Skeletal muscle cell (primary cell): ENCODE data around the gene TRIO.

Source experiments
- DNase-seq: peaks from one replicate; pipeline ENCODE4 v3.0.0-alpha.2; 2010; ENCODE audit warnings: low read depth
- H3K4me3 ChIP-seq: 2 replicates; pipeline ENCODE4 v1.5.1; 2011; ENCODE audit warnings: low read depth, mild to moderate bottlenecking, control low read depth, low read length, moderate library complexity

The TRIO gene

GRCh38 chr5:14298126-14298847 lies 155.1 kb downstream of the TRIO start:
- no peak overlapping the region for H3K4me3 ChIP-seq
- DNase-seq, result no peak

DNA sequence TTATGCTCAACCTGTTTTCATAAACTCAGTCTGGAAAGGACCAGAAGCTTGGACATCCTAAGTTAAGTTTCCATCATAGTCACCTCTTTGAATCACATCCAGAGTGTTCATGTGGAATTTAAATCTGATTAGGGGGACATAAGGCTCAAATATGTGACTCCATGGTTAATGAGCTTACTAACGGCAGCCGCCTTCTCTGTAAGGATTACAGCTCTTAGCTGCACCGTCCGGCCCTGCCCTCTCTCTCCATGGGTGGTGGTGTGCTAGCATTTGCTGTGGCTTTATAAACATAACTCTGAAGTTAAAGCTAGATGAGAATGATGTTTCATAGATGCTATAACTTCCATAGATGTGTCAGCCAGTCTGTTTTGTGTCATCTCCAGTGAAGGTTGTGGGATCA lies 156.5 kb downstream of the TRIO start:
- DNase-seq, result no peak
- H3K4me3 ChIP-seq, result no peak overlapping the region

DNA sequence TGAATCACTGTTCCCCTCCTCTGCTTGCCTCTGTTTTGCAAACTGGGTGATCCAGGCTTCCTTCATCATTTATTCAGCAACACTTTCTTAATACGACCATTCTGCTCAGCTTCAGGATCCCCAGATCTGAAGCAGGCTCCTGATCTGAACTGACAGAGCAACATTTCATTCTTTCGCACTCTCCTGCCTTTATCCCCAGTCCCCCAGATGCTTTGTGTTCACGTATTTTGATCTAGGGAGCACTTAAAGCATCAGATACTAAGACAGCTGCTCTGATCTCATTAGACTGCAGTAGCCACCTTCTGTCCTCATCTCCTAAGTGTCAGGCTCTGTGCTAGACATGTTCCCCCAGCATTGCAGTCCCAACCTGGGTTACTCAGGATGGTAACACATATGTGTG lies 158.0 kb downstream of the TRIO start:
- no peak overlapping the region for H3K4me3 ChIP-seq
- no peak for DNase-seq

DNA sequence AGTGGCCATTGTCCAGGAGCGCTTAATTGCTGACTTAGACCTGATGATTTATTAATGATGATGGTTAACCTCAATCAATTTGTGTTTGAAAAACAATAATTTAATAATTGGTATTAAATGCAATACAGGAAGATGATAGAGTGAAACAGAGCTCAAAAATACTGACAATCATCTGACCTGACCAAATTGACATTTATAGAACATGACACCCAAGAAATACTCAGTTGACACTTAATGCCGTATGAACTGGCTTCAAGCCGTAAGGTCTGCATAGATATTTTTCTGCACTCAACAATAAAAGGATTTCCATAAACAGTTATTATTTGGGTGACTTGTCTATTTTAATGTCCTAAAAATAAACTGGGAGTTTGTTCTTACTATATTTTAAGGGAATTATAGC lies 159.2 kb downstream of the TRIO start:
- H3K4me3 ChIP-seq, result no peak overlapping the region
- DNase-seq, result no peak

DNA sequence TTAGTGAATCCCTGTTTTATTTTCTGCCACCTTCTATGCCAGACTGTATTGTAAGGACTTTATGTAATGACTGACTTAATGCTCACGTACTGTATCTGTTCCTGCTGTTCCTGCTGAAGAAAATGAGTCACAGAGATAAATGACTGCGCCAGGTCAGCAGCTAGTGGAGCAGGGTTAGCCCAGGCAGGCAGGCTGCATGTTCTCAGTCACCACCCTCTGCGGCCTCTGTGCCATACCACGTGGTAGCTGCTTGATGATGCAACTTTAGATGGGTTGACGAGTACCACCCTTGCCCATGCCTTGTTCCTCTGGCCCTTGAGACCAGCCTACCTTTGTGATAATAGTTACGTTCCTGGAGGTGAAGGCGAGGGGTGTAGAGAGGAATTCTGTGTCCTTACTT lies 161.9 kb downstream of the TRIO start:
- DNase-seq, result peak; percentile 71
- H3K4me3 ChIP-seq, result no peak overlapping the region

- H3K4me3 ChIP-seq, result no peak overlapping the region
- no peak for DNase-seq
These were observed 163.2 kb downstream of the TRIO start for GRCh38 chr5:14306329-14306815.

DNA sequence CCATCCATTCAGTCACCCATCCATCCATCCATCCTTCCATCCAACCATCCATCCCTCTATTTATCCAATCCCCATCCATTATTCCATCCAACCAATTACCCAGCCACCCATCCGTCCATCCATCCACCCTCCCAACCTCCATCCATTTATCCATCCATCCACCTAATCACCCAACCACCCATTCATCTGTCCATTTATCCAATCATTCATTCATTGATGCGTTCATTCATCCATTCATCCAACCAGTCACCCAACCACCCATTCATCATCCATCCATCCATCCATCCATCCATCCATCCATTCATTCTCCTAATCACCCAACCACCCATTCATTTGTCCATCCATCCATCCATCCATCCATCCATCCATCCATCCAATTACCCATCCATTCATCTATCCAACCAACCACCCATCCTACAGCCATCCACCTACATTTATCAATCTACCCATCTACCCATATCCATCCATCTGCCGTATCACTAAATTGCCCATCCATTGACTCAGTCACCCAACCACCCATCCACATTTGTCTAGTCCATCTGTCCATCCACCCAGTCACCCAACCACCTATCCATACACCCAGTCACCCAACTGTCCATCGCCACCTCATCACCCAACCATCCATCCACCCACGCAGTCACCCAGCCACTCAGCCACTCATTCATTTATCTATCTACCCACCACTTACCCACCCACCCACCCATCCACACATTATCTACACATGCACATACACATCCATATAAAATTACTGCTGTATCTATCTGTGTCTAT lies 165.4 kb downstream of the TRIO start:
- no peak overlapping the region for H3K4me3 ChIP-seq
- DNase-seq, result no peak

DNA sequence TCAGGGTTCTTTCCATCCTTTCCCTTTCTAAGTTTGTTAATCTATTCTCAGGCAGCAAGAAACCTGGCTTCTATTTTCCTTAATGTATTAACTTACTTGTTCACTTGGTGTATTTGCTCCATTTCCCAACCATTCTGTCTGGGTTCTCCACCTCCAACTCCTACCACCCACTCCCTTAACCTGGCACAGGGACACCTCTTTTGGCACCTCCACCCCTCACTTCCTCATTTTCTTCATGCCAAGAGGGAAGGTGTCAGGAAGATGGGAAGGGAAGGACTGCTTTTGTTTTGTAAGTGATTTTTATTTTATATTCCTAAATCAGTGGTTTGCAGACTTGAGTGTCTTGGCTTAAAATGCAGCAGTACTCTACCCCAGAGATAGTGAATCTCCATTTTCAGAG lies 166.1 kb downstream of the TRIO start:
- no peak overlapping the region for H3K4me3 ChIP-seq
- DNase-seq, result no peak

GRCh38 chr5:14309878-14310531 lies 166.9 kb downstream of the TRIO start:
- DNase-seq, result no peak
- H3K4me3 ChIP-seq, result no peak overlapping the region

DNA sequence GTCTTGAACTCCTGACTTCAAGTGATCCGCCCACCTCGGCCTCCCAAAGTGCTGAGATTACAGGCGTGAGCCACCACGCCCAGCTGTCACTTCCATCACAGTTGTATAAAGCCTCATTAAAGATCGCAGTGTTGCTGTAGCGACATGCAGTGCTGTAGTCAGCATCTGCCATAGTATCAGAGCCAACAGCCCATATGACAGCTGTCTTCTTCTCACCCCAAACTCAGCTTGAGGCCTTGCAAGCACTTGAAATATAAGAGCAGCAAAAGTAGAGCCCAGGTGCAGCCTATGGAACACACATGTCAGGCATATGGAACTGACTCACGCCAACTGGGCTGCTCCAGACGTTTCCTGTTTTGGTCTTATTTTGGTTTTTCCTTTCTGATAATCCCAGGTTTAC lies 167.8 kb downstream of the TRIO start:
- no peak overlapping the region for H3K4me3 ChIP-seq
- no peak for DNase-seq

DNA sequence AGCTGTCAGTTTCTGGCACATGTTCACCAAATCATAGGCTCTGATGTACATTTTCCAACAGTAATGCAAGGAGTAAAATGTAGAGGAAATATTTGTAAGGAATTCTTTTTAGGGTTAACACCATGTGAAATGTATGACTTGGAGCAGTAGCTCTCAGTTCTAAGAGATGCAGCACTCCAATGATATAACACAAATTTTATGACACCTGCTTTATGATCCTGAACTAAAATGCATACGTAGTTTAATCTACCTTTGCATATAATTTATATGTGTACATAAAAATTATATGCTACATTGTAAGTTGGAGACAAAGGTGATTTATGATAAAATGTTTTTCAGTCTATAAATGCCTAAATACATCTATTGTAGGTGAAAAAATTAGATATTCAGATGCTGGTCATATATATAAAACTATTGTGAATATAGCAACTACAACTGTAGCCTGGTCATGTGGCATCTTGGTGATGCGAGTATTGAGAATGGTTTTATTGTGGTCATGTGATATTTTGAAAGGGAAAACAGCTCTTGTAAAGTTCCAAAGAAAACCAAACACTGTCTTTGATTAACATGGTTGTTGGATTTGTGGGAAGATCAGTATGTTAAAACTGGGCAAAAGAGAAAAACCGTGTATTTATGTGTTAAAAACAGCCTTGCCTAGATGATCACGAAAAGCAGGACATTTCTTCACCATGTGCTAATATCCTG lies 171.0 kb downstream of the TRIO start:
- no peak overlapping the region for H3K4me3 ChIP-seq
- no peak for DNase-seq

GRCh38 chr5:14316471-14316870 lies 173.3 kb downstream of the TRIO start:
- no peak overlapping the region for H3K4me3 ChIP-seq
- DNase-seq, result no peak

DNA sequence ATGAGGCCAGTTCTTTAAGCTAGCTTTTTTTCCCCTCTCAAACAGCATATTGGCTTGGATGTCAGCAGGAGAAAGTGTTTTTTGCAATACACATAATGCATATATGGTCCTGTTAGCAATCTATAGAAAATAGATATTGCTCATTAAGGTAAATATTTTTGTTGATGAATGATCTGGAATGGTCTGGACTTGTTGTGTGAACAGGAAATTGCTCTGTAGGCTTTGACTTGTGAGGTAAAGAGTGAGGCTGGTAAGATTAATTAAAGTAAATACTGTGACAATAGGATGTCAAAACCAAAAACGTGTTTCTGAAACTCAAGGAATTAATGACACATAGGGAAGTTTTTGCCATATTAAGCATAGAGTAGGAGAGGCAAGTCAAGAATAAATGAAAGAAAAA lies 176.0 kb downstream of the TRIO start:
- no peak overlapping the region for H3K4me3 ChIP-seq
- no peak for DNase-seq

DNA sequence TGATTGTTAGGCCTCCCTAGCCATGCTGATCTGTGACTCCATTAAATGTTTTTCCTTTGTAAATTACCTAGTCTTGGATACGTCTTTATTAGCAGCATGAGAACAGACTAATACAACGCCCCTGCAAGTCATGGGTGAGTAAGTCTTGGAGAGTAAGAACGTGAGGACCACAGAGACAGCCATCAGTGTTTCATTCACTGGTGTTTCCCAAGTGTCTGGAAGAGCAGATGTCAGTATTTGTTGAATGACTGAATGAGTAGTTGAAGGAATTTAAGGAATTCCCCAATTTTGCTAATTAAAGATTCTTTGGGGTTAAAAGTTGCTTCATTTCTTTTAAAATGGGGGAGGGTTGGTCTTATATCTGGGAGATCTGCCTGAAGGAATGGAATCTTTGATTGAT lies 178.8 kb downstream of the TRIO start:
- DNase-seq, result no peak
- no peak overlapping the region for H3K4me3 ChIP-seq

GRCh38 chr5:14322437-14323187 lies 179.5 kb downstream of the TRIO start:
- H3K4me3 ChIP-seq, result no peak overlapping the region
- no peak for DNase-seq

DNA sequence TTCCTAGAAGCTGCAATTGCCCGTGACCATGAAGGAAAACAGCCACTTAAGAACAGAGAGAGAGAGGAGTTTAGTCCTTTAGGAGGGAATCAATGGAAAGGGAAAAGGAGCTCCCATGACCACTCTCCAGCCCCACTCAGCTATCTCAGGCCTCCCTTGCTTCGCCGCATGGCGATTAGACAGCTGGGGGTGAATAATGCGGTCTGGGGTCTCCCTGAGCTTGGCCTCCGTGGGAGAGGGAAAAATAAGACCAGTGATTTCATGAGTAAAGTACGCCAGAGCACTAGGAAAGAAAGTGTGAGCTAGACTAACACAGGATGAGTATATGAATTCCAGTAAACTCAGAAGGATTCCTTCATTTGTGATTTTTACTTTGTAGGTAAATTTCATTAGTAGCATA lies 180.3 kb downstream of the TRIO start:
- no peak overlapping the region for H3K4me3 ChIP-seq
- DNase-seq, result no peak

DNA sequence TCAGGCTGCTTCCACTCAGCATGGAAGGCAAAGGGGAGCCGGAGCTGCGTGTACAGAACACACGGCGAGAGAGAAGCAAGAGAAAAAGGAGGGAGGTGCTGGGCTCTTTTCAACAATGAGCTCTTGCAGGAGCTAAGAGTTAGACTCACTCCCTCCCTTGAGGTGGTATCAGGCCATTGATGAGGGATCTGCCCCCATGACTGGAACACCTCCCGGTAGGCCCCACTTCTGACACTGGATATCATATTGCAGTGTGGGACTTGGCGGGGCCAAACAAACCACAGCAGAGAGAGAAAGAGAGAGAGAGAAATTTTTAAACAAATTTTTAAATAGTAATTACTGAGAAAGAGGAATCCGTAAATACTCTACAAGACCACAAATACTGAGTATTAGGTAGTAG lies 182.2 kb downstream of the TRIO start:
- no peak for DNase-seq
- no peak overlapping the region for H3K4me3 ChIP-seq

GRCh38 chr5:14326035-14326903 lies 183.1 kb downstream of the TRIO start:
- DNase-seq, result no peak
- no peak overlapping the region for H3K4me3 ChIP-seq
